Neural cell (in vitro differentiated cells): ENCODE measurements around the gene POU4F3. TPM values are rescaled to one million over a fixed set of nuclear protein-coding genes. Genes with fewer than 3 reads are reported as not detected.

Experiments used
- H2AFZ ChIP-seq: fragments of 200-600, 300-800 bp; sonication (generic), shearing (Covaris generic); 2 replicates; pipeline ENCODE4 v1.6.0; 2014; ENCODE audit warnings: low read depth, mild to moderate bottlenecking, antibody characterized with exemption, low read length, moderate library complexity
- H3F3A ChIP-seq: fragments of 200-600 bp; shearing (Covaris generic); 2 replicates; pipeline ENCODE4 v1.6.1; 2016; ENCODE audit warnings: mild to moderate bottlenecking, moderate library complexity, mixed read lengths, antibody characterized with exemption, low read length; ENCODE audit not compliant: insufficient read depth, poor library complexity, severe bottlenecking
- H3K27ac ChIP-seq: fragments of 200-600, 300-800 bp; sonication (generic), shearing (Covaris generic); 2 replicates; pipeline ENCODE4 v1.5.1; 2014; ENCODE audit warnings: mild to moderate bottlenecking, low read length, moderate library complexity
- H3K27me3 ChIP-seq: fragments of 300-800, 200-600 bp; sonication (generic), shearing (Covaris generic); 2 replicates; pipeline ENCODE4 v1.6.0; 2014; ENCODE audit warnings: mild to moderate bottlenecking, low read depth, low read length, moderate library complexity; ENCODE audit not compliant: insufficient read depth
- H3K36me3 ChIP-seq: fragments of 300-800, 200-600 bp; sonication (generic), shearing (Covaris generic); 2 replicates; pipeline ENCODE4 v1.5.1; 2014; ENCODE audit warnings: mild to moderate bottlenecking, antibody characterized with exemption, low read length, moderate library complexity; ENCODE audit not compliant: insufficient read depth
- H3K4me2 ChIP-seq: fragments of 300-800, 200-600 bp; sonication (generic), shearing (Covaris generic); 2 replicates; pipeline ENCODE4 v1.6.0; 2014; ENCODE audit warnings: mild to moderate bottlenecking, low read length
- H3K4me3 ChIP-seq: fragments of 300-800, 200-600 bp; sonication (generic), shearing (Covaris generic); 2 replicates; pipeline ENCODE4 v1.5.1; 2014; ENCODE audit warnings: mild to moderate bottlenecking, low read length, moderate library complexity
- H3K79me2 ChIP-seq: fragments of 200-600 bp; shearing (Covaris generic); replicated peaks from 2 replicates; pipeline ENCODE4 v1.6.0; 2014; ENCODE audit warnings: mild to moderate bottlenecking, low read length, moderate library complexity; ENCODE audit not compliant: insufficient read depth
- H3K9ac ChIP-seq: fragments of 300-800, 200-600 bp; sonication (generic), shearing (Covaris generic); 2 replicates; pipeline ENCODE4 v1.6.1; 2016; ENCODE audit warnings: mild to moderate bottlenecking, low read length, mixed read lengths
- H3K9me2 ChIP-seq: fragments of 200-600 bp; shearing (Covaris generic); 2 replicates; pipeline ENCODE4 v1.6.1; 2016; ENCODE audit warnings: mild to moderate bottlenecking, low read length, mixed read lengths; ENCODE audit not compliant: insufficient read depth
- H3K9me3 ChIP-seq: fragments of 200-600, 300-800 bp; sonication (generic), shearing (Covaris generic); 2 replicates; pipeline ENCODE4 v1.6.1; 2016; ENCODE audit warnings: mild to moderate bottlenecking, mixed run types, low read length, moderate library complexity, mixed read lengths
- H4K20me1 ChIP-seq: fragments of 200-600 bp; shearing (Covaris generic); 2 replicates; pipeline ENCODE4 v1.6.1; 2016; ENCODE audit warnings: mild to moderate bottlenecking, mixed run types; ENCODE audit not compliant: insufficient read depth
- CTCF ChIP-seq: fragments of 450-650 bp; IDR thresholded peaks from 2 replicates; pipeline ENCODE4 v1.5.1; 2014; ENCODE audit warnings: antibody characterized with exemption, mild to moderate bottlenecking, moderate library complexity; ENCODE audit not compliant: poor library complexity, severe bottlenecking
- EP300 ChIP-seq: fragments of 450-650 bp; conservative IDR thresholded peaks from 2 replicates; pipeline ENCODE4 v1.6.1; 2014; ENCODE audit warnings: antibody characterized with exemption, mild to moderate bottlenecking, moderate library complexity; ENCODE audit not compliant: poor library complexity, severe bottlenecking
- EZH2 ChIP-seq: fragments of 200-600, 300-800 bp; shearing (Covaris generic), sonication (generic); IDR thresholded peaks from 2 replicates; pipeline ENCODE4 v1.6.1; 2014; ENCODE audit warnings: antibody characterized with exemption, low read length, borderline replicate concordance, mild to moderate bottlenecking; ENCODE audit not compliant: insufficient read depth, poor library complexity, severe bottlenecking
- MXI1 ChIP-seq: fragments of 450-650 bp; conservative IDR thresholded peaks from 2 replicates; pipeline ENCODE4 v1.6.1; 2014; ENCODE audit warnings: antibody characterized with exemption, mild to moderate bottlenecking; ENCODE audit not compliant: poor library complexity, severe bottlenecking
- POLR2AphosphoS5 ChIP-seq: IDR thresholded peaks from 2 replicates; pipeline ENCODE4 v1.6.1; 2012
- RAD21 ChIP-seq: fragments of 450-650 bp; conservative IDR thresholded peaks from 2 replicates; pipeline ENCODE4 v1.6.1; 2014; ENCODE audit warnings: antibody characterized with exemption, mild to moderate bottlenecking, moderate library complexity
- REST ChIP-seq: IDR thresholded peaks from 2 replicates; pipeline ENCODE4 v1.6.1; 2012; ENCODE audit warnings: borderline replicate concordance
- SMC3 ChIP-seq: fragments of 450-650 bp; conservative IDR thresholded peaks from 2 replicates; pipeline ENCODE4 v1.6.1; 2014; ENCODE audit warnings: antibody characterized with exemption, mild to moderate bottlenecking, moderate library complexity; ENCODE audit not compliant: poor library complexity
- TAF1 ChIP-seq: IDR thresholded peaks from 2 replicates; pipeline ENCODE4 v1.6.1; 2012; ENCODE audit warnings: low read depth
- polyA plus RNA-seq: library from polyadenylated mRNA; depleted of rRNA; stranded (reverse); fragments of >200 nt; gene quantifications from 2 replicates; pipeline ENCODE4 v1.2.3, GENCODE V29; 2014

POU4F3 gene
- polyA plus RNA-seq, 1 donor from 2014 or later = 0.15 TPM

DNA sequence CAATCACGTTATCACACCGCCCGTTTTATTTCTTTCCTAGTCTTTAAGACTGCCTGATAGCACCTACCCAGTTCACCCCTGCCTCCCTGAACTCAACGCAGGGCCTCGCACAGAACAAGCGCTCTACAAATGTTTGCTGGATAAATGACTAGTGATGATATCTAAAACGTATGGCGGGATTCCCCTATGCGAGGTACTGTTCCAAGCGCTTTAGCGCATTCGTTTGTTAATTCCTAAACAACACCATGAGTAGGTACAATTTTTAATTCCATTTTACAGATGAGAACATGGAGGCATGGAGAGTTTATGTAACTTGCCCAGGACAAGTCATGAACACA, 6.6 kb downstream of the POU4F3 start:
- Histone ChIP-seq H3F3A (no peaks in the 10 kb centered on the region), H3K27me3 (peaks cover 95% of the 10 kb centered on the region), H3K9me3 (no peaks in the 10 kb centered on the region), H2AFZ (no peak overlapping the region), H3K4me3 (peak overlapping the region; percentile 51), H3K9me2 (no peaks in the 10 kb centered on the region), H3K9ac (no peak overlapping the region), H3K79me2 (no peaks in the 10 kb centered on the region), H3K4me2 (no peak overlapping the region), H4K20me1 (no peaks in the 10 kb centered on the region), H3K36me3 (no peaks in the 10 kb centered on the region), H3K27ac (no peak overlapping the region)
- TF ChIP-seq TAF1 (no peak), CTCF (no peak)

DNA sequence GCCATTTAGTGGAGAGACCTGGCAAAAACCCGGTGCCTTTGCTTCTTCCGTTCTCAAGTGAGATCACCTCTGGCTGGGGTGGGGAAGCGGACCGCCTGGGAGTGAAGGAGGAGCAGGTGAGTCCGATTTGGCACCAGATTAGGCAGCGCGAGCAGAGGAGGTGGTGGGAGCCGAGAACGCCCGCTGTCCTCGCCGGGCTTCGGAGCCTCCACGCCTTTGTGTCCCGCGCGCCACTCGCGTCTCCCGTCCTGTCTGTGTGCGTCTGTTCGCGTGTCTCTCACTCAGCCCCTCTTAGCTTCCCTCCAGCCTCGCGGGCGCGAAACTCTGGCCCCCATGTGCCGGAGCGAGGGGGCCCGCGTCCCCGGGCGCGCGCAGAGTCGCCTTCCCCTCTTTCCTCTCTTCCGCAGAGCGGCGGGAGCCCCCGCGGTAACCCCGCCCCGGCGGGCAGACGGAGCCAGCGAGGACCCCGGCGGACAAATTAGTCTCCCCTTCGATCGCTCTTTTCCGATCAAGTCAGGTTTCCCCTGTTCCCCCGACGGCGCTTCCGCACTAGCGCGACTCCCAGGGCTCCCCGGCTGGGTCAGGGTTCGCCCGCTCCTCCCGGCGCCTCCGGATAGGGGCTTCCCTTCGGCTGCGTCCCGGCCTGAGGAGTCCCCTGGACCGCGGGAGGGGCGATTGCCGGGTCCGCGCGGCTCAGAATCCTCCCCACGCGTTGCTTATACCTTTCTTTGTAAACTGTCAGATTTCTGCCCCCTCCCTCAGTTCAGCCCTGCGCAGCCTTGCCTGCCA, 7.1 kb downstream of the POU4F3 start:
- no peaks in the 10 kb centered on the region for H3K36me3 ChIP-seq
- no peaks in the 10 kb centered on the region for H3F3A ChIP-seq
- no peak overlapping the region for H2AFZ ChIP-seq
- TF ChIP-seq EZH2 (peak; percentile 80), SMC3 (no peak), CTCF (no peak), TAF1 (no peak), REST (no peak), POLR2AphosphoS5 (no peak), RAD21 (no peak), MXI1 (no peak), EP300 (no peak)
- peaks cover 92% of the 10 kb centered on the region for H3K27me3 ChIP-seq
- no peak overlapping the region for H3K27ac ChIP-seq
- H4K20me1 ChIP-seq = no peaks in the 10 kb centered on the region
- H3K9me3 ChIP-seq = no peaks in the 10 kb centered on the region
- no peak overlapping the region for H3K9ac ChIP-seq
- H3K4me3 ChIP-seq = peak overlapping the region; percentile 51
- no peaks in the 10 kb centered on the region for H3K79me2 ChIP-seq
- no peak overlapping the region for H3K4me2 ChIP-seq
- H3K9me2 ChIP-seq = no peaks in the 10 kb centered on the region
